HG03460 (cell line): Measurements from ENCODE around the gene SLC66A1.

Experiments
- ATAC-seq: cut with Tn5 transposase; IDR thresholded peaks from one replicate; pipeline ENCODE4 v1.9.1; 2021; ENCODE audit not compliant: unreplicated experiment

SLC66A1 gene

DNA sequence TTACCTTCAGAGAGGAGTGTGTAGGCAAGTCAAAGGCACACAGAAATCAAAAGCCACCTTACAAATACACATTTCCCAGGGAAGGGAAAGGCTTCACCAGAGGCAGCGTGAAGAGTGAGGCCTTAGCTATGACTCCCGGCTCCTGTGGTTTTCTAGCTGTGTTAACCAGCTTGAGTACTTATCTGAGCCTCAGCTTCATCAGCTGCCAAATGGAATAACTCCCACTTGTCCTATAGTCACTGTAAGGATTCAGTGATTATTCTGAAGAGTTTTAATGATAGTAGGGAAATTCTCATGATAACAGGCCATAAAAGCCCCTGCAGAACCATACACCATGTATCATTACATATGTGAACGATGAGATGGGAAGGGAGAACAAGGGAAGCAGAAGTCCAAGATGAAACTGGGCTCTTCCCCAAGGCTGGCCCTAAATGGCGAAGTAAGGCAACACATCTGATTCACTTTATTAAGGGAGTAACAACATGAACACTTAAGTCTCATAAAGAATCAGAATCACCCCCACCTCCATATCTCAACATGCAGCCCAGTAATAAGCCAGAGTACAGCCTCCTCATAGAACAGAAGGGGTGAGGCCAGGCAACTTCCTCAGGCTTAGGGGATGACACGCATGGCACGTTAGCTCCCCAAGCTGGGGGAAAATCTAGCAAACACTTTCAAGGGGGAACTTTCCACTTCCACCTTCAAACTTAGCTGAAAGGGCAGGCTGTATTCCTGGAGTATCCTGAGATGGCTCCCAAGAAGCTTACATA, 63.7 kb downstream of the SLC66A1 start:
- ATAC-seq, result no peak

DNA sequence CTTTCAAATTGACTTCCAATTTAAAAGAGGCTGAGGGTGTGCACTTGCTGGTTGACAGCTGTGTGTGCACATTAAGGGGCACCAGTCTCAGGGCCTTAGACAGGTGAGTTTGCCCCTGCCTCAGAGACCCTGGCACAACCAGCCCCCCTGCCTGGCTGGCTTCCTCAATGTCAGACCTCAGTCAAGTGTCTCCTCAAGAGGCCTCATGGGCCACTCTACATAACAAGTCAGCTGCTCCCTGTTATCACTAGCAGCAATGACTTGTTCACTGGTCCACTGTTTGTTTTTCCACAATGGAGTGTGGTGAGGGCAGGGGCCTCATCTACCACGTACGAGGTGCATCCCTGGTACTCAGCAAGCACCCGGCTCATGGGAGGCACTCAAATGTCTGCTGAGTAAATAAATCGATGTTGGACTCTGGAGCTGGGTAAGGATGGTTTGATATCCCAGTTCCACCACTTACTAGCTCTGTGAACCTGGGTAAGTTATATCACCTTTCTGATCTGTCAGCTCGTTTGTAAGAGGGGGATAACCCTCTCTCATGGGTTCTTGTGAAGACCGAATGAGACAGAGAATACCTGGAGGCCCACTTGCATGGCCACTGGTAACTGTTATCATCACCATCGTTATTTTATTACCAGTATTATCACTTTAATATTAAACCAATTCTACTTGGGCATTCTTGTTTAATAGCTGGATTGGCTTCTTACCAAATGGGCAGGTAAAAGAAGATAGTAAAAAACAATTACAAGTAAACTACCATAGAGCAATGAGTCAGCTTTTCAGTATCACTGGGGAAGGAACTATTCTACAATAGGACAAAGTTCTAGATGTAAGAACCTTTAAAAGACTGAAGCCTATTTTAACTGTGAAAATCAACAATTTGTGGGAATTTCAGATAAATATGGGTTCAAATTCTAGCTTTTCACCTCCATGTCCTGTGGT, 64.6 kb downstream of the SLC66A1 start:
- no peak for ATAC-seq

DNA sequence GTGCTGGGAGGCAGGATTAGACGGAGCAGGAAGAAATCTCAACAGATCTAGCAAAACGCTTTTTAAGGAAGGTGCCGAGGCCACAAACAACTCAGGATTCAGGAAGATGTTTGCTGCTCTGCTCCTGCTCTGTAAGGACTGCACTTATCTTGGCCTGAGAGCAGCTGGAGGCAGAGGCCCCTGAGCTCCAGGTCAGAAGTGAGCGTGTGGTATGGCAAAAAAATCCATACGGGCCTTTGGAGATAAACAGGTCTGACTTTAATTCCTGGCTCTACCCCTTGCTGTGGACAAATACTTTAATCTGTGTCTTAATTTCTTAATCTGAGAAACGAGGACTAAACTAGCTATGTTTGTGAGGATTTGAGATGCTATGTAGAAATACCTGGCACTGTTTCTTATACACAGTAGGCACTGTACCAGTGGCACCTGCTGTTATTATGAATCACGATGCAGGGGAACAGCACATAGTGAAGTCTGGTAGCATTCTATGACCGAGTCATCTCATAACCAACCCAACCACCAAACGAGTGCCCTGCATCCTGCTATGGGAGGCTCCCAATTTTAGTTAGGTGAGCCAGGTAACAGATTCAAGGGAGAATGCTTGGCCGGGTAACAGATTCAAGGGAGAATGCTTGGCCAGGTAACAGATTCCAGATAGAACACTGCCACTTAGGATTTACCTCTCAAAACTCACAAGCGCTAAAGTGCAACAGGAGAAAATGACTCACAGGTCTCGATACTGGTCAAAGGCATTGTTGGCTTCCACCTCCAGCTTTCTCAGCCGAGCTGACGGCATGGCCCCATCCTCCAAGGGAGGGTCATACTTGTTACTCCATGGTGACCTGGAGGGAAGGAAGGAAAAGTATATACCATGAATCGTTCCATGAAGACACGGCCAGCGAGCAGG, 65.9 kb downstream of the SLC66A1 start:
- no peak for ATAC-seq
